HL-60/S4 (cell line): Measurements from ENCODE around the gene SH3RF3.

Experiments used
- in situ Hi-C: fragments of 300-500 bp; cut with MboI; formaldehyde crosslinking; loops from 2 replicates; pipeline ENCODE4 v1.14.3; 2022; ENCODE audit warnings: low sequenced_read_pairs

Gene SH3RF3

DNA sequence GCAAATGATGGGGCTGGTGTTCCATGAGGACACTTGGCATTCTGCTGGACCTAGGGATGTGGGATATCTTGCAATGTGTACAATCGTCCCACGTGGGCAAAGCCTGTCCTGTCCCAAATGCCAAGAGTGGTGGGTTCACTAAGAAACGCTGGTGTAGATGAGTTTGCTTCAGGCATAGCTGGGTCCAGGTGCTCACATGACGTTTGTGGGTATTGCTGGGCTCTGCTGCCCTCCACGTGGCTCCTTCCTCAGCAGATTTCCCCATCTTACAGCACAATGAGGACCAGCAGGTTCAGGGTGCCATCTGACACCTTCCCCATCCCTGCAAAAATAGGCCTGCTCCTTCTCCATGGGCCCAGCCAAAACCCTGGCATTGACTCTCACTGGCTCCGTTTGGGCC, 378.8 kb downstream of the SH3RF3 start:
- in situ Hi-C loops = loop anchor here (10.0 kb wide), 1 partner anchor 383 kb away; the partner anchor contains the start of gene SH3RF3

DNA sequence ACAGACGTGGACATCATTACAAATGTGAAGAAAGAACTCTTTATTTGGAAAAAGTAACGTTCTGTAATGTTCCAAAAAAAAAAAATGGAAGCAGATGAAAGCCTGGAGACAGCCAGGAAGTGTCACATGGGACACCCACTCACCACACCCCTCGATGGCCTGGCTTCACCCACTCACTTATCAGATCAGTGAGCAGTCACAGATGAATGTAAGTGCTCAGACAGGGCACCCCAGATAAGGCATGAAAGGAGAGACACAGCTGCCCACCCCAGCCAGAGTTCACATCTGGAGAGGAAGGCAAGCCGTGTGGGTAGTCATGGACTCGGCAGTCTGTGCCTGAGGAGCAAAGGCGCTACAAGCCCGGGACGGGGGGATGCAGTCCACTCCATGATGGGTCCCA, 379.6 kb downstream of the SH3RF3 start:
- in situ Hi-C loops = loop anchor here (10.0 kb wide), 1 partner anchor 384 kb away; the partner anchor contains the start of gene SH3RF3

DNA sequence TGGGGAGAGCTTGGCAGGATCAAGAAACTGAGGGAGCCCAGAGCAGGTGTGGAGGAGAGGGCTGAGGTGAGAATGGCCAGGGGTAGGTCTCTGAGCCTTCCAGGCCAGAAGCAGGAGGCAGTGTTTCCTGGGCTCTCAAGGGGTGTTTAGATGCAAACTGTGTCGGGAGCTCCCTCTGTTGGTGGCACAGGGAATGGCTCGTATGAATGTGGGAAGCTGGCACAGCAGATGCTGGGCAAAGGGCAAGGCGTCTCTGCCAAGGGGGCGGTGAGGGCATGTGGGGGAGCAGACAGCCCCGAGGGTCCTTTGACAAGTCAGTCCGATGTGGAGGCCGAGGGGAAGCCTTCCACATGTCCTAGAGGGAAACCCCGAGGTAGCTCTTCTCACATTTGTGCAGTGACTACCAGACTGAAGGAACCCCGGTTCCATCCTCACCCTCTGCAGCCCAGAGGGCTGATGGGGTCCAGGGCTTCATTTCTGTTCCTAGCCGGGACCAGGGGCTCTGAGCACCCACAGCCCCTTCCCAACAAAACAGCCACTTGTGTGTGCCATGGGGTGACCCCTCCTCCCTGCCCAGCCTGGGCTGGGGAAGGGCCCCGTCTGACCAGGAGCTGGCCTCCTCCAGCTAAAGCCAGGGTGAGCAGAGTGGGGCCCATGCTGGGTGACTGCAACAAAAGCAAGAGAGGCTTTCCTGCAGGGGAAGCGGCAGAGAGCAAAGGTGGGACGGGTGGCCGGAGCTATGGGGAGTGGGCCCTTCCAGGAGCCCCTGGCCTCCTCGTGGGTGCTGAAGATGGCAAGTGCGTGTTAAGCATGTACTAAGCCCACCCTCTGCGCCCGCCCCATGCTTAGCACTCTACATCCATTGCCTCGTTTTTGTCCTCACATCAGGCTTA, 381.4 kb downstream of the SH3RF3 start:
- in situ Hi-C loops = no loop called here

DNA sequence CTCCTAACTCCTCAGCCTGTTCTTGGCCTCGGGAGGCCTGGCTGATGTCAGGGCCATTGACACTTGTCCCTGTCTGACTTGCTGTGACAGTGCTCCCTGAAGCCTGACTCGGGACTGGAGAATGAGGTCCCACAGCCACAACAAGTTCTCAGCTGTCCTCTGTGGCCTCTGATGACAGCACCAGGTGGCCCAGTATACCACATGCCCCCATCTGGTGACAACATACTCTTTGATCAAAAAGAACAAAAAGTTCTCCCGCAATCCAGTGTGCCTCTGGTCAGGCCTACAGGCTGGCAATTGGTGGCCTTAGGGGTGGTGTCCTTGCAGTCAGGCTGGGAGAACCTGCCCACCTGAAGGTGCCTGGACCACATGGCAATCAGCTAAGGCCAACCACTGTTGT, 382.2 kb downstream of the SH3RF3 start:
- in situ Hi-C loops = no loop called here

DNA sequence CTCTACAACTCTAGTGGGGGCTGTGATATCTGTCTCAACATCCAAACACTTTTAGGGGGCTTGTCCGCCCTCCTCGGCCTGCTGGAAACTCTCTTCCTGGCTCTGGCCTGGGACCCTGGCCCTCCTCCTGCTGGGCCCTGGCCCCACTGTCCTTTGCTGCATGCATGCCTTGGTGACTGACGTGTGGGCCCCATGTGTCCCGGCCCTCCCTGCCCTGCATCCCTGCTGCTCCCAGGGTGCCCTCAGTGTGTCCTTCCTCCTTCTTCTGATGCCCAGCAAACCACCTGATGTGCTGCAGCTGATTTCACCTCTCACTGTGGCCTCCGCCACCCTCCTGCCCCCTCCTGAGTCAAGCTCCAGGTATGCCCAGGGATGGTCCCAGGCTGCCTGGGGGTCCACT, 383.1 kb downstream of the SH3RF3 start:
- in situ Hi-C loops = no loop called here

DNA sequence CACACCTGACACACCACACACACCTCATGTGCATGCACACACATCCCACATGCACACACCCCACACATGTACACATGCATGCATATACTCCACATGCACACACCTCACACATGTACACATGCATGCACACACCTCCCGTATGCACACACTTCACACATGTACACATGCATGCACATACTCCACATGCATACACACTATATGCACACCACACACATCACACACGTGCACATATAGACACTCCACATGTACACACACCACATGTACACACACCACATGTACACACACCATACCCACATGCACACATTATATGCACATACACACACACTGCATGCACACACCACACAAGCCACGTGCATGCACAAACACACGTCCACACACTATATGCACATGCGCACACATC, 384.2 kb downstream of the SH3RF3 start:
- in situ Hi-C loops = no loop called here

DNA sequence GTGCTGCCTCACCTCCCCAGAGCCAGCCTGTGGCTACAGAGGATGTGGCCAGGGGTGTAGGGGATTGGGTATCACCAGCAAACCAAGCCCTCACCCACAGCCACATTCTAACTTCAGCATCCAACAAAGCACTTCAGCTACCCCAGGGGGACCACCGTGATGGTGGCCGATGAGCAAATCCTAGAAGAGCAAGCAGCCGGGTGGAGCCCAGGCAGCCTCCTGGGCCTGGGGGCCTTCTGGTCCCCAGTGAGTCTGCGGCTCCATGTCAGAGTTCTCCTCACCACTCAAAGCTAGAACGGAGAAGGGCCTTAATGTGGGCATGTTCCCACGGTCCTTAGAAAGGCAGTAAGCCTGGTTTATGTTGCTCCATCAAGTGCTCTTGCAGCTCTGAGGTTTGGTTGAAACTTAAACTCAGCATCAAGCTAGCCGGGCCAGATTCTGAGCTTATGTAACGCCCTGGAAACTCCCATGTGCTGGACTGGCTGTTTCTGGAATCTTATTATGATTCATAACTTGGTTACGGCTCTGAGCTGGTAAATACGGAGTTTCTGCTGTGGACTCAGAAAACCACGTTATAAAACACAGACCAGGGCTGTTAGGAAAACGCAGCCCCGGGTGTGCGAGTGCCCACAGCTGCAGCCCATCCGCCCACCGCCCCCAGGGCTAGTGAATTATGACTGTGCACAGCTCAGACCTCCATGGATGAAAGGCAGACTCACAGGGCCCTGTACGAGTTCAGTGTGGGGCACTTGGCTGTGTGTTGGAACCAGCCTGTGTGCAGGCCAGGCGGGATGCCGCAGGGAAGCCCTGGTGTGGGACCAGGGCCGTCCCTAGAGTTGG, 385.0 kb downstream of the SH3RF3 start:
- in situ Hi-C loops = no loop called here

DNA sequence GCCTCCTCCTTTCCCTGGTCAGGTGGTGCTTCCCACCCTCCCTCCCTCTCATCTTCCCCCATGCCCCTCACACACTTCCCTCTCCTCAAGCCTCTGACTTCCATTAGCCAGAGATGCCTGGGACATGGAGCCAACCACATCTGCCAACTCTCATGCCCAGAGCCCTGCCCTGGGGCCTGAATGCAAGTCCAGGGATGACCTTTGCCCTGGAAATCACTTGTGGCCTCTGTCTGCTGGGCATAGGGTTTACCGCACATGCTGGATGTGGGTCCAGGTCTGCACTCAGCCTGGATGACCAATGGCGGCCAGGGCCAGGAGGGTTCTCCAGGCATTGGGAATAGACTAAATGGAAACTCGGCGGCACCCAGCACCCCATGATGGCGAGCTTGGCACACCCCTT, 385.9 kb downstream of the SH3RF3 start:
- in situ Hi-C loops = no loop called here

DNA sequence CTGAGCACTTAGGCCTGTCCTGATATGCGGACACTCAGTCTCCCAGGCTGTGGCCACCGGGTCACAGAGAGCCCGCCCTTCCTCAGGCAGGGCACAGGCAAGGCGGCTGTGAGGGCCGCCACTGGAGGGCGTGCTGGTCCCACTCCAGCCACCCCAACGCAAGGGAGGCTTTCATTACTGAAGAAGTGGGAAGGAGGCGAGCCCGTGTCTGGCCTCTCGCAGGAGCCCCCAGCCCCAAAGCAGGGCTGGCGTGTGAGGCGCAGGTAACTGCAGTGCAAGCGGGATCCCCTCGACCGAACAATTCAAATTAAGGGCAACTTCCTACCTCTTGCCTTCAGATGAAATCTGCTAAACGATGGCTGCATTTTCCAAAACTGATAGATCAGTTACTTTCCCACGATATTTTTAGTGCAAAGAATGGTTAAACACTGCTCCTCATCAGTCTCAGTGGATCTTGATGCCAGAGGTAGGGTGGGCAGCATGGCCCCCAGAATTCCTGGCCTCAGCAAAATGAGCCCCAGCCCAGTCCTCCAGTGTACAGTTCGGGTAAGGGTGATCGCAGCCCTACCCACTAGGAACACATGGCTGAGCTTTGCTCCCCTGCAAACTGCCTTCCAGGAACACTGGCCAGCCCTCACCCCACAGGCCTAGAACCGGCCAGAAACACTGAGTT, 387.6 kb downstream of the SH3RF3 start:
- in situ Hi-C loops = no loop called here

DNA sequence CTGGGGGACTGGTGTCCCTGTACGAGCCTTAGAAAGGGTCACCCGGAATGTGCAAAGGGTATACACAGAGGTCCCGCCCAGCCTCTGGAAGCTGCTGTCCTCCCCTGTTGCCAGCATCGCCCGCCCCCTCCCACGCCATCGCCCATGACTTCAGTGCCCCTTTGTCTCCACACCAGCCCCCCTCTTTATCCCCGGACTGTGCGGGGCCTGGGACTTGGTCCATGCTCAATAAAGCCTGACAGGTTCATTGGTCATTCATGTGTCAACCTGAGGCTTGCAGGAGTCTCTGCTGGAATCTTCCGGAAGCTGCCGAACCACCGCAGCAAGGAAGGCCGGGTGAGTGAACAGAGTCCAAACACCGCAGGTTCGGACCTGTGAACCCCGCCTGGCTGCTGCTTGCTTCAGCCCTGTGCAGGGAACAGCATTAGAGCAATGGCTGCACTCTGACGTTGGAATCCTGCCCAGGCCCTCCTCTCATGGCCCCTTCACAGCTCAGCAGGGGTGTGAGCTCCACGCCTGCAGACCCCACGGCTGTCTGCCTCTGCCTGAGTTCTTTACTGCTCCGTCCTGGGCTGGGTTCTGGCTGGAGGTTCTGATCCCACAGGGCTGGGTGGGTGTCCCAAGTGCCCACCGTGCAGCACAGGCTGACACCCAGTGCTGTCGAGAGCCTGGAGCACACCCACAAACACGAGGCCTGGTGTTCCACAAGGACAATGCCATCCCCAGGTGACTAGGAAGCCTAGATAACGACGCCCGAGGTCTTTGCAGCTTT, 388.3 kb downstream of the SH3RF3 start:
- in situ Hi-C loops = no loop called here

DNA sequence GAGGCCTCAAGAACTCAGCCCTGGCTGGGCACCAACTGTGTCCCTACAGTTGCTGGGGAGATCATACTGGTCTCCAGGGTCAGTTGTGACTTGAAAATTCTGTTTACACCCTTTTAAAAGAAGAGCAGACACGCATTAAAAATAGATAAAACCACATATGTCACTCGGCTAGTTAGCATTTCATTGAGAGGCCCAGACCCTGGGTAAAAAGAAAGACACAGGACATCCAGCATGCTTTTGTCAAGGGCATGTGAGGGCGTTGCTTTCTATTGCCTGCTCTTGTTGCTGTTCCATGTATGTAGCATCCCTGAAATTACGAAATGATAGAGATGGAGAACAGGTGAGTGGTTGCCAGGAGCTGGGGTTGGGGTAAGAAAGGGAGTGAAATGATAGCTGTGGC, 390.5 kb downstream of the SH3RF3 start:
- in situ Hi-C loops = no loop called here

DNA sequence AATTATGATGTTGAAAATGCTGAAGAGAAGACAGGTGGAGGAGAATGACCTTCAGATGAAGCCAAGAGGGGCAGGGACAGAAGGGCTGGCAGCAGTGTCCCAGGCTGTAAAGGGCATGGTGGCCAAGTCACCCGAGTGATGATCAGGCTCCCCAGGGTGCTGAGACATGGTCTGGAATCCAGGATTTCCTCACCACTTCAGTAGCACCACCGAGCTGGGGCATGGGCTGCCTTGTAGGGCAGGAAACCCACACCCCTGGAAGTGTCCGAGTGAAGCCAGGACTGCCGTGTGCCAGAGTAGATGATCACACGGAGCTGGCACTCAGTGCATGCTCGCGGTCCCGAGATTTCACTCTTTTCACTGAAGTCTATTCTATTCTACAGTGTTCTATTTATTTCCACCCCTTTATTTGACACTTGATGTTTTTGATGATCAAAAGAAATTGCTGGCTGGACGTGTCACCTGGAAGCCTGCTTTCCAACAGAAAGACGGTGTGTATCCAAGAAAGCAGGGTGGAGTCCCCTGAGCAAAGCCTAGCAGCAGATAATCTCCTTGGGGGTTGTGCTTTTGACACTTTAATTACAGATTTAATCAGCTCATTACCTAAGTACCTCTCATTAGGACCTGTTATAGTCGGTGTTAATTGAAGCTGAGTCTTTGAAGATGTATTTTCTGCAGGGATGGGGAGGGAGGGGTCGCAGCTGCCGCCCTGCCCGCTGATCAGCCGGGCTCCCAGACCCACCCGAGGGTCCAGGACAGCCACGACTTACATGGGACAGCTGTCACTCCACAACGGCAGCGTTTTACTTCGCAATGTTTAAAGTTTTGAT, 392.4 kb downstream of the SH3RF3 start:
- in situ Hi-C loops = no loop called here

DNA sequence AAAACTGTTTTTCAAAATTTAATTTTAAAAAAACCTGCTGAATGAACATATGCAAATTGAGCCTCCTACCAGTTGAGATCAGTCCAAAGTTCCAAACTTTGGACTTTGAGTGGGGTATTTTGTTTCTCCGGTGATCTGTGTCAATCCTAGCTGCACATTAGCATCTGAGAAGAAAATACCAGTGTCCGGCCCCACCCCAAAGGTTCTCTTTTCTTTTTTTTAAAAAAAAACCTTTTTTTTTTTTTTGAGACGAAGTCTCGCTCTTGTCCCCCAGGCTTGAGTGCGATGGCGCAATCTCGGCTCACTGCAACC, 393.0 kb downstream of the SH3RF3 start:
- in situ Hi-C loops = no loop called here

DNA sequence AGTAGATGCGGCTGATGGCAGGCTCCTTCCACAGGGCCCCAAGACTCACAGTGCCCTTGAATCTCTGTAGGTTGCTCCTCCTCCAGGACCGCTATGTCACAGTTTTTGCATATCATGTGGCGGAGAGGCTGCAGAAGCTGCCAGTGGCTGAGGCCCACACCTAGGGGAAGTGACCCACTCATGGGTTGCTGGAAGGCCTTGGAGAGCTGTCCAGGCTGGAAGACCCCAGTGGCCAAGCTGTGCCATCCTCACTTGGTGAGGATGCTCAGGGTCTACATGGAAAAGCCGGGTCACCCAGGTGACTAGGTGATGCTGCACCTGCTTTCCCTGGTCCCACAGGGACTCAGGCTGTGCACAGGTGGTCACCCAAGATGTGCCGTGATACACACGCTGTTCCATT, 394.1 kb downstream of the SH3RF3 start:
- in situ Hi-C loops = no loop called here

DNA sequence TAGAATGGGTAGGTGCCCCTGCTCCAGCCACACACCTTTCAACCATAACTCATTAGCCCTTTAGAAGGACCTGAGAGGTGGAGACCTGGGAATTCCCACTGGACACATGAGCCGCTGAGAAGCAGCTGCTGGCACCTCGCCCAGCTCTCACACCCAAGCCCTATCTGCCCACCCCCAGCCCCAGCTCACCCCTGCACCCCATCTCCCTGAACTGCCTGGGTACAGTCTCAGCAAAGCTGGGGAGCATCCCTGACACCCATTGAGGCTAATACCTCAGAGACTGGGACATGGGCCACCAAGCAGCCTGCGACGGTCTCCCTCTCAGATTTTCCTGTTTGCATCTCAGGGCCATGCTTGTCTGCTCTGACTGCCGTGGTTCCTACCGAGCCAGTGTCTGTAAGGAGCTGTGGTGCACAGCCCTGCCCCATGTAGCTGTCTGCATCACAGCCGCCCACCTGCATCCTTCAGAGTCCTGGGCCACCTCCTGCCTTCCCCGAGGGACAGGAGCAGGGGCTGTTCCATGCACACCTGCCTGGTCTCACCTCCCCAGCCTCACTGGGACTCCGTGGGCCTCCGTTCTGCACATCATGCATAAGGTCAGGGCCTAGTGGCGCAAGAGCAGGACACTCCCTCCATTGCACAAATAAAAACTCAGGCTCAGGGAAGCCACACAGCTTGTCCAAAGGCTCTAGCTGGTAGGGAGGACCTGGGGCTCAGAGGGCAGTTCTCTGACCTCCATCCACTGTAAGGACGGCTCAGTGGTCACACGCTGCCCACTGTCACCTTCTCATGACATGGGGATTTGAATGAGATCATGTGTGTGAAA, 394.7 kb downstream of the SH3RF3 start:
- in situ Hi-C loops = no loop called here

DNA sequence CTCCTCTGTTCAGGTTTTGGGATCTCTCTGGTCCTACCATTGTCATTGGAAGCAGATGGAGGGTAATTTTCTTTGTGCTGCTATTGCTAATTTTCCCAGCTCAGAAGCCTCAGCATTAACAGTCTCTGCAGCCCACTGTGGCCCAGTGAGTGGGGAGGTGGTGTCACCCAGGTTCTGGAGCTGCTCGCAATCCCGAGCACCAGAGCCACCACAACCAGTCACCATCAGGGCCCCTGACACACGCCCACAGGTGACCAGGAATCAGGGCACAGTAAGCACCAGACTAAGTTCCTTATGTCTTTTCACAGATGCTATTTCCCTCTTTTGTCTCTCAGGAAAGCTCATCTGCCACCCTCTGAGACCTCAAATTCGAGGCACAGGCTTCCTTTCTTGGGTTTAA, 396.8 kb downstream of the SH3RF3 start:
- in situ Hi-C loops = no loop called here

DNA sequence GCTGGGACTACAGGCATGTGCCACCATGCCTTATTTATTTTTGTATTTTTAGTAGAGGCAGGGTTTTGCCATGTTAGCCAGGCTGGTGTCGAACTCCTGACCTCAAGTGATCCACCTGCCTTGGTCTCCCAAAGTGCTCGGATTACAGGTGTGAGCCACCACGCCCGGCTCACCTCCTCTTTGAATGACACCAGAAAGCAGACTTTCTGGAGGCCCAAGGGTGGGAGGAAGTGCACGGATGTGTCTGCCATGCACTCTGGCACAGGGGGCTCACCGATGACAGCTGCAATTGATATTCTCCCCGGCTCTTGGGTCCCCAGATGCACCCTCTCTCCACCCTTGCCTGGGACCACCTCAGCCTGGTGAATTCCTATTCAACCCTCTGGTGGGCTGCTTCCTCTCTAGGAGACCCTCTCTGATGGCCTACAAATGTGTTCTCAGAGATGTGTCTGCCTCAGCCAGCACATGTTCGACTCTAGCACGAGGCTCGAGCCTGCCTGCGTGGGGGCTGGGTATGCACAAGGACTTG, 397.5 kb downstream of the SH3RF3 start:
- in situ Hi-C loops = no loop called here

DNA sequence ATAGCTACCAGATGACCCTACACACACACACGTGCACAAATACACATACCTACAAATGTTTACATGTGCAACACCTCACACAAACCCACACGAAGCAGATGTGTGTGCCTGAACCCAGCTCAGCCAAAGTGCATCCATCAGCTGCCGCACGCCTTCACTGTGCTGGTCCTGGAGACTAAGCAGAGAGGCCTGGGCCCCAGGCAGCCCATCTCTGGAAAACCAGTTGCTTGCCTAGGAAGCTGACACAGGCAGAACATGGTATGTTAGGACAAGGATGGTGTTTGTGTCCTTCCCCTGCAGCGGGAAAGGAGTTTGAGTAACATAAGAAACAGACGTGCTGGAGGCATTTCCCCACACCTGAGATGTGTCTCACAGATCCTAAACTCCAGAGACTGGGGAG, 398.1 kb downstream of the SH3RF3 start:
- in situ Hi-C loops = no loop called here
